T-helper 17 cell (primary cell): Measurements from ENCODE around the gene SLFN12L. TPM values are rescaled to one million over a fixed set of nuclear protein-coding genes. Genes with fewer than 3 reads are reported as not detected.
"Not testable (repeated sequence)": the region's sequence is repeated elsewhere in the genome, so short reads cannot be mapped to it uniquely, and the experiment has no call there.

Source experiments
- ATAC-seq: fragments of 150-1000 bp; cut with Tn5 transposase; 2 replicates; pipeline ENCODE4 v1.10.0; 2021; ENCODE audit warnings: mild to moderate bottlenecking, moderate library complexity
- DNase-seq, 3 donors: peaks; one replicate each; pipeline versions ENCODE4 v3.0.0 to v3.0.0-alpha.2; 2020 to 2021
- H3K9me3 ChIP-seq: one replicate; pipeline ENCODE4 v1.7.0; 2013; ENCODE audit warnings: low read length, mild to moderate bottlenecking; ENCODE audit not compliant: control insufficient read depth, poor library complexity, severe bottlenecking
- H3K27ac Mint-ChIP-seq: one replicate; pipeline ENCODE4 v1.8.0; 2022; ENCODE audit warnings: mild to moderate bottlenecking, moderate library complexity, mixed read lengths
- H3K27me3 Mint-ChIP-seq: one replicate; pipeline ENCODE4 v1.8.0; 2022; ENCODE audit warnings: mixed read lengths
- H3K36me3 Mint-ChIP-seq: one replicate; pipeline ENCODE4 v1.8.0; 2022; ENCODE audit warnings: low read depth, mixed read lengths
- H3K4me1 Mint-ChIP-seq: one replicate; pipeline ENCODE4 v1.8.0; 2022; ENCODE audit warnings: mild to moderate bottlenecking, mixed read lengths
- H3K4me3 Mint-ChIP-seq: one replicate; pipeline ENCODE4 v1.8.0; 2022; ENCODE audit warnings: mild to moderate bottlenecking, moderate library complexity, mixed read lengths
- total RNA-seq, 4 donors: library from RNA in 2 of 4; stranded (reverse) in 2 of 4; gene quantifications; one replicate each; pipeline ENCODE4 v1.2.3 and lab custom pipeline; 2022 to 2026

Gene SLFN12L
- total RNA-seq, result 10 to 100 TPM; 70.0 to 90.1 TPM
- 187 to 205 reads per million in 2 donors for total RNA-seq (lab: John Stamatoyannopoulos, UW)

GRCh38 chr17:35537601-35538141 lies at the start of gene SLFN12L:
Gene SLFN12L, minus strand, starts transcription at chr17:35537678. Its CDS starts 15,314 bp downstream, at chr17:35522364.
- Mint-ChIP-seq H3K27me3 (no peaks in the 10 kb centered on the region), H3K4me3 (peak within 1 kb of the TSS; percentile 98), H3K36me3 (peaks cover 8% of the 10 kb centered on the region), H3K27ac (peak within 1 kb of the TSS; percentile 97), H3K4me1 (peaks cover 46% of the 10 kb centered on the region)
- ATAC-seq, result peak; percentile 29
- DNase-seq, result no peak
- no peaks in the 10 kb centered on the region for H3K9me3 ChIP-seq

GRCh38 chr17:35586569-35587073 lies 49.1 kb upstream of the SLFN12L start:
- H3K36me3 Mint-ChIP-seq, result peaks cover 3% of the 10 kb centered on the region
- peak overlapping the region; percentile 100 for H3K27ac Mint-ChIP-seq
- DNase-seq, result no peak
- peaks cover 39% of the 10 kb centered on the region for H3K4me1 Mint-ChIP-seq
- peaks cover 6% of the 10 kb centered on the region for H3K27me3 Mint-ChIP-seq
- H3K4me3 Mint-ChIP-seq, result peak overlapping the region; percentile 100
- H3K9me3 ChIP-seq, result peaks cover 3% of the 10 kb centered on the region
- peak; percentile 8 for ATAC-seq

GRCh38 chr17:35584061-35584460 lies 46.6 kb upstream of the SLFN12L start:
- Mint-ChIP-seq H3K27ac (no peak overlapping the region), H3K36me3 (peaks cover 3% of the 10 kb centered on the region), H3K27me3 (peaks cover 6% of the 10 kb centered on the region), H3K4me1 (peaks cover 24% of the 10 kb centered on the region), H3K4me3 (no peak overlapping the region)
- peaks cover 3% of the 10 kb centered on the region for H3K9me3 ChIP-seq
- no peak for DNase-seq
- ATAC-seq, result no peak

GRCh38 chr17:35578929-35579432 lies 41.5 kb upstream of the SLFN12L start:
- peaks cover 4% of the 10 kb centered on the region for H3K36me3 Mint-ChIP-seq
- peak overlapping the region; percentile 100 for H3K27ac Mint-ChIP-seq
- peaks cover 15% of the 10 kb centered on the region for H3K4me1 Mint-ChIP-seq
- DNase-seq (no peak), ATAC-seq (no peak)
- no peaks in the 10 kb centered on the region for H3K27me3 Mint-ChIP-seq
- peak overlapping the region; percentile 98 for H3K4me3 Mint-ChIP-seq
- no peaks in the 10 kb centered on the region for H3K9me3 ChIP-seq

- no peaks in the 10 kb centered on the region for H3K9me3 ChIP-seq
- H3K36me3 Mint-ChIP-seq, result peaks cover 4% of the 10 kb centered on the region
- peaks cover 15% of the 10 kb centered on the region for H3K4me1 Mint-ChIP-seq
- DNase-seq (peak; percentile 71 to 80 (median 74)), ATAC-seq (peak; percentile 98)
- H3K27me3 Mint-ChIP-seq, result no peaks in the 10 kb centered on the region
- H3K4me3 Mint-ChIP-seq, result peak within 1 kb of the TSS; percentile 98
- H3K27ac Mint-ChIP-seq, result peak within 1 kb of the TSS; percentile 100
These were observed 40.9 kb upstream of the SLFN12L start, which contains the start of gene PEX12 for GRCh38 chr17:35578197-35578928. Gene PEX12, minus strand, starts transcription at chr17:35578571. Its CDS starts 550 bp downstream, at chr17:35578021.

- H3K4me1 Mint-ChIP-seq, result peaks cover 15% of the 10 kb centered on the region
These were observed 40.3 kb upstream of the SLFN12L start for GRCh38 chr17:35577830-35578196.

GRCh38 chr17:35575759-35576158 lies 38.3 kb upstream of the SLFN12L start:
- ATAC-seq (no peak), DNase-seq (no peak)
- Mint-ChIP-seq H3K36me3 (peaks cover 4% of the 10 kb centered on the region), H3K4me3 (no peak overlapping the region), H3K27ac (no peak overlapping the region), H3K27me3 (no peaks in the 10 kb centered on the region), H3K4me1 (peaks cover 15% of the 10 kb centered on the region)
- H3K9me3 ChIP-seq, result no peaks in the 10 kb centered on the region

More at GRCh38 chr17:35577830-35578196, 40.3 kb upstream of the SLFN12L start:
- Mint-ChIP-seq H3K36me3 (peaks cover 4% of the 10 kb centered on the region), H3K27me3 (no peaks in the 10 kb centered on the region), H3K27ac (peak overlapping the region; percentile 100), H3K4me3 (peak overlapping the region; percentile 98)
- H3K9me3 ChIP-seq, result no peaks in the 10 kb centered on the region
- DNase-seq (no peak), ATAC-seq (no peak)

GRCh38 chr17:35569405-35569804 lies 31.9 kb upstream of the SLFN12L start:
- ATAC-seq (no peak), DNase-seq (no peak)
- H3K36me3 Mint-ChIP-seq, result peaks cover 3% of the 10 kb centered on the region
- no peaks in the 10 kb centered on the region for H3K27me3 Mint-ChIP-seq
- peaks cover 24% of the 10 kb centered on the region for H3K4me1 Mint-ChIP-seq
- H3K4me3 Mint-ChIP-seq, result peak overlapping the region; percentile 97
- peak overlapping the region; percentile 59 for H3K27ac Mint-ChIP-seq
- H3K9me3 ChIP-seq, result no peaks in the 10 kb centered on the region

- Mint-ChIP-seq H3K4me1 (peaks cover 24% of the 10 kb centered on the region), H3K27ac (peak overlapping the region; percentile 96), H3K27me3 (no peaks in the 10 kb centered on the region), H3K36me3 (peaks cover 3% of the 10 kb centered on the region), H3K4me3 (peak overlapping the region; percentile 97)
- ATAC-seq (peak; percentile 22), DNase-seq (peak in 1 of 3 donors; percentile 16)
- H3K9me3 ChIP-seq, result no peaks in the 10 kb centered on the region
These were observed 31.1 kb upstream of the SLFN12L start for GRCh38 chr17:35568561-35568960.

GRCh38 chr17:35566968-35567367 lies 29.5 kb upstream of the SLFN12L start:
- ATAC-seq (no peak), DNase-seq (no peak)
- peak overlapping the region; percentile 97 for H3K4me3 Mint-ChIP-seq
- H3K27ac Mint-ChIP-seq, result no peak overlapping the region
- peaks cover 3% of the 10 kb centered on the region for H3K36me3 Mint-ChIP-seq
- no peaks in the 10 kb centered on the region for H3K9me3 ChIP-seq
- H3K4me1 Mint-ChIP-seq, result peaks cover 24% of the 10 kb centered on the region
- no peaks in the 10 kb centered on the region for H3K27me3 Mint-ChIP-seq

GRCh38 chr17:35563181-35563580 lies 25.7 kb upstream of the SLFN12L start:
- H3K36me3 Mint-ChIP-seq, H3K4me1 Mint-ChIP-seq, H3K4me3 Mint-ChIP-seq, H3K27ac Mint-ChIP-seq, DNase-seq, ATAC-seq, H3K9me3 ChIP-seq: not testable (repeated sequence)
- H3K27me3 Mint-ChIP-seq, result peaks cover 23% of the 10 kb centered on the region

GRCh38 chr17:35560703-35561102 lies 23.2 kb upstream of the SLFN12L start, which contains the start of gene SLFN14:
Gene SLFN14, minus strand, starts transcription at chr17:35560819. Its CDS starts 2,757 bp downstream, at chr17:35558062.
- H3K27me3 Mint-ChIP-seq, result peaks cover 29% of the 10 kb centered on the region
- H3K4me3 Mint-ChIP-seq, result no peak within 1 kb of the TSS
- no peak for ATAC-seq

GRCh38 chr17:35559495-35560210 lies 22.2 kb upstream of the SLFN12L start:
- H3K9me3 ChIP-seq, result no peaks in the 10 kb centered on the region
- no peak overlapping the region for H3K4me3 Mint-ChIP-seq
- no peaks in the 10 kb centered on the region for H3K4me1 Mint-ChIP-seq
- DNase-seq, result no peak
- H3K27me3 Mint-ChIP-seq, result peaks cover 29% of the 10 kb centered on the region
- H3K27ac Mint-ChIP-seq, result no peak overlapping the region
- no peak for ATAC-seq
- H3K36me3 Mint-ChIP-seq, result no peaks in the 10 kb centered on the region

More at GRCh38 chr17:35560703-35561102, 23.2 kb upstream of the SLFN12L start, which contains the start of gene SLFN14:
- no peak for DNase-seq
- no peaks in the 10 kb centered on the region for H3K4me1 Mint-ChIP-seq
- no peaks in the 10 kb centered on the region for H3K9me3 ChIP-seq
- H3K36me3 Mint-ChIP-seq, result no peaks in the 10 kb centered on the region
- no peak within 1 kb of the TSS for H3K27ac Mint-ChIP-seq
